Gastroesophageal sphincter (tissue), 4 donors: Measurements from ENCODE around the gene KIAA1958. TPM values are rescaled to one million over a fixed set of nuclear protein-coding genes. Genes with fewer than 3 reads are reported as not detected.

Source experiments
- ATAC-seq: fragments of 150-250 bp; one replicate; pipeline ENCODE4 v1.9.1; 2016; ENCODE audit warnings: mild to moderate bottlenecking, moderate library complexity
- H3K27ac ChIP-seq, 4 donors: fragments of 200-600 bp; sonication (generic) in 3 of 4; 1 replicate in 3 of 4; 2 replicates in 1 of 4; pipeline ENCODE4 v1.5.1; 2016 to 2019
- H3K27me3 ChIP-seq: fragments of 200-600 bp; sonication (generic); one replicate; pipeline ENCODE4 v1.5.1; 2019
- H3K36me3 ChIP-seq, 2 donors: fragments of 200-600 bp; sonication (generic); one replicate each; pipeline ENCODE4 v1.5.1; 2019; ENCODE audit warnings: control low read depth in 1 of 2
- H3K4me1 ChIP-seq, 3 donors: fragments of 200-600 bp; sonication (generic); 1 replicate in 2 of 3; 2 replicates in 1 of 3; pipeline ENCODE4 v1.5.1; 2016 to 2019; ENCODE audit warnings: control low read depth in 2 of 3
- H3K4me3 ChIP-seq, 2 donors: fragments of 200-600 bp; sonication (generic); one replicate each; pipeline ENCODE4 v1.5.1; 2019; ENCODE audit warnings: mild to moderate bottlenecking in 1 of 2, moderate library complexity in 1 of 2
- H3K9me3 ChIP-seq, 3 donors: fragments of 200-600 bp; sonication (generic); one replicate each; pipeline ENCODE4 v1.5.1; 2017 to 2019; ENCODE audit warnings: control low read depth in 2 of 3
- CTCF ChIP-seq, 4 experiments: fragments of 200-600 bp in 2 of 4; fragments of 450-650 bp in 2 of 4; sonication (generic) in 1 of 4; IDR thresholded peaks; one replicate each; pipeline ENCODE4 v1.5.1; 2017 to 2019; ENCODE audit warnings: antibody characterized with exemption in 4 of 4, mild to moderate bottlenecking in 2 of 4, moderate library complexity in 2 of 4
- EP300 ChIP-seq: sonication (generic); formaldehyde crosslinking; IDR thresholded peaks from one replicate; pipeline ENCODE4 v1.6.1; 2017; ENCODE audit warnings: antibody characterized with exemption, mild to moderate bottlenecking
- POLR2A ChIP-seq, 2 donors: fragments of 450-650 bp; IDR thresholded peaks; one replicate each; pipeline ENCODE4 v1.6.1; 2017; ENCODE audit warnings: antibody characterized with exemption in 2 of 2, mild to moderate bottlenecking in 2 of 2, moderate library complexity in 1 of 2
- POLR2AphosphoS5 ChIP-seq: sonication (generic); formaldehyde crosslinking; IDR thresholded peaks from one replicate; pipeline ENCODE4 v1.6.1; 2017; ENCODE audit warnings: antibody characterized with exemption
- WGBS, 2 donors: methylation state at CpG; one replicate each; pipeline ENCODE4 v1.1.5; 2018; ENCODE audit warnings: low coverage in 1 of 2; 5-methylcytosine and 5-hydroxymethylcytosine counted together
- total RNA-seq, 4 donors: library from RNA; depleted of rRNA; stranded (reverse); fragments of >200 nt; gene quantifications; one replicate each; pipeline ENCODE4 v1.1.0, GENCODE V29; 2016

KIAA1958 gene
- total RNA-seq, 4 donors from 2014 or later: 3.5 to 8.4 (median 3.9) TPM

- H3K4me3 ChIP-seq: no peak overlapping the region
- H3K27ac ChIP-seq: no peak overlapping the region
- peaks cover 0 to 17% (median 0%) of the 10 kb centered on the region in 3 donors for H3K9me3 ChIP-seq
- WGBS, 2 donors: 80 to 93% methylated on average over 1 to 3 of the region's 3 CpGs
- H3K36me3 ChIP-seq: no peaks in the 10 kb centered on the region
- ATAC-seq: no peak
- TF ChIP-seq POLR2A (IDR thresholded peaks at IDR 0.05) (no peak), POLR2AphosphoS5 (no peak), CTCF (IDR thresholded peaks at IDR 0.05) (no peak), EP300 (no peak)
- no peaks in the 10 kb centered on the region for H3K27me3 ChIP-seq
- no peaks in the 10 kb centered on the region for H3K4me1 ChIP-seq
Measured at GRCh38 chr9:112642126-112642525, 155.5 kb downstream of the KIAA1958 start.

DNA sequence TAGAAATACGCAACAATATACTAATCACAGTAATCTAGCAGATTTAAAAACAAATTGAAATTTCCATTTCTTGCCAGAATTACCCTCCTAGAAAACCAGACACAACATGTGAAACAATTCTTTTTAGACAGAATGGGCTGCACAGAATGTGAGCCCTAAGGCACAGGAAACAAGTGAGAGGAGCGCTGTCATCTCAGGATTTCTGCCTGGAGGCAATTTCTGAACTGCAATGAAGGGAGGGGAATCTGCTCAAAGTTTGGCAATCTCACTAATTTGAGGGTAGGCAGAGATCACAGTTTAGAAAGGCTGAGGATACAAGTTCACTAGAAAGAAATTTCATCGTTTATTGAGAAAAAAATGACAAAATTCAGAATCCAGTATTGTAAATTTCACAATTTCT lies 161.0 kb downstream of the KIAA1958 start:
- no peaks in the 10 kb centered on the region for H3K27me3 ChIP-seq
- H3K4me1 ChIP-seq: no peaks in the 10 kb centered on the region
- TF ChIP-seq POLR2A (IDR thresholded peaks at IDR 0.05): no peak
- no peak for TF ChIP-seq EP300
- TF ChIP-seq POLR2AphosphoS5: no peak
- no peak for TF ChIP-seq CTCF (IDR thresholded peaks at IDR 0.05)
- peaks cover 0 to 21% (median 0%) of the 10 kb centered on the region in 3 donors for H3K9me3 ChIP-seq
- H3K4me3 ChIP-seq: no peak overlapping the region
- ATAC-seq: no peak
- H3K36me3 ChIP-seq: peaks cover 0 to 8% of the 10 kb centered on the region in 2 donors
- WGBS, 2 donors: 95 to 96% methylated on average over 3 of the region's 3 CpGs
- no peak overlapping the region for H3K27ac ChIP-seq

GRCh38 chr9:112648624-112649023 lies 162.0 kb downstream of the KIAA1958 start:
- Histone ChIP-seq H3K36me3 (peaks cover 0 to 8% of the 10 kb centered on the region in 2 donors), H3K9me3 (peaks cover 0 to 21% (median 0%) of the 10 kb centered on the region in 3 donors), H3K27me3 (no peaks in the 10 kb centered on the region), H3K27ac (no peak overlapping the region), H3K4me1 (no peaks in the 10 kb centered on the region), H3K4me3 (no peak overlapping the region)
- whole genome bisulfite sequencing, 2 donors: 77 to 83% methylated on average over 1 of the region's 1 CpG
- ATAC-seq: no peak
- TF ChIP-seq CTCF (IDR thresholded peaks at IDR 0.05): no peak
- TF ChIP-seq POLR2AphosphoS5: no peak
- TF ChIP-seq POLR2A (IDR thresholded peaks at IDR 0.05): no peak
- TF ChIP-seq EP300: no peak

DNA sequence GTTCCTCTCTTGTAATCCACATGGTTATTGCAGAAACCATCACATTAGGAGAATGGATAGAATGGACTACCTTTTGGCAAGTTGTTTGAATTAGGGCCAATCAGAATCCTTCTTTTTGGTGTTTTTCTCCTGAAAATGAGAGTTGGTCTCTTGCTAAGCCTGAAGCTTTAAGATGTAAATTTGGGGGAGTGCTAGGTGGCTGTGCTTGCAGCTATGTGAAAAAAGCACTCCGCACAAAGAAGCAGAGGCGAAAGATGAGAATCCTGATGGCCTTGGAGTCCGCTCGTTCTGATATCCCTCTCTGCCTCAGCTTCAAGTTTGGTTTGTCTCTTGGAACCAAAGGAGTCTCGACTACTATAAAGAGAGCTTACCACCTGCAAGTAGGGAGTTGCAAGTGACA lies 167.7 kb downstream of the KIAA1958 start:
- H3K4me3 ChIP-seq: no peak overlapping the region
- no peaks in the 10 kb centered on the region for H3K27me3 ChIP-seq
- H3K4me1 ChIP-seq: no peaks in the 10 kb centered on the region
- no peak overlapping the region for H3K27ac ChIP-seq
- no peak for ATAC-seq
- peaks cover 0 to 3% (median 0%) of the 10 kb centered on the region in 3 donors for H3K9me3 ChIP-seq
- 82 to 91% methylated on average over 3 to 5 of the region's 5 CpGs for WGBS, 2 donors
- H3K36me3 ChIP-seq: peaks cover 0 to 2% of the 10 kb centered on the region in 2 donors
- TF ChIP-seq EP300: no peak
- TF ChIP-seq POLR2A (IDR thresholded peaks at IDR 0.05): no peak
- no peak for TF ChIP-seq POLR2AphosphoS5
- no peak for TF ChIP-seq CTCF (IDR thresholded peaks at IDR 0.05)

DNA sequence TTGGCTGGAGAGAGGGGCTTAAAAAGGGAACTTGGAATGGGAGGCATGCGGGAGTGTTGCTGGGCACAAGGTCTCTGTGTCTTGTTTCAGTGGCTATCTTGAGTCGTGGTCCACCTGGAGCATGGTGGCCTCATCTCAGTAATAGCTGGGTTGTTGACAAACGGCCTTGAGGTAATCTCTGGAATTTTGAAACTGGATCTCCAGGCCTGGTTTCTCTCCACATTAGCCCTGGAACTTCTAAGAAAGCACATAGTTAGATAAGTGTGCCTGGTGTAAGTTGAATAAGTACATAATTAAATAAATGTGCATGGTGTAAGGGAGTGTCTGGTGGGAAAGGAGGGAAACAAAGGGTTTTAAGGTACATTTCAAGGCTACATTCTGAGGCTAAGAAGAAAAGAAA lies 169.0 kb downstream of the KIAA1958 start:
- ATAC-seq: no peak
- H3K9me3 ChIP-seq: no peaks in the 10 kb centered on the region
- no peak overlapping the region for H3K27ac ChIP-seq
- no peak overlapping the region for H3K4me3 ChIP-seq
- H3K36me3 ChIP-seq: peaks cover 0 to 9% of the 10 kb centered on the region in 2 donors
- H3K27me3 ChIP-seq: no peaks in the 10 kb centered on the region
- H3K4me1 ChIP-seq: no peaks in the 10 kb centered on the region
- WGBS, 2 donors: 58 to 82% methylated on average over 2 to 3 of the region's 3 CpGs
- TF ChIP-seq POLR2A (IDR thresholded peaks at IDR 0.05) (no peak), EP300 (no peak), POLR2AphosphoS5 (no peak), CTCF (IDR thresholded peaks at IDR 0.05) (no peak)
